ENCODE measurements around the gene TMEM144. TPM values are rescaled to one million over a fixed set of nuclear protein-coding genes. Genes with fewer than 3 reads are reported as not detected.

TMEM144 gene
- total and polyA plus RNA-seq, 7 donors: 0.53 to 1.9 (median 1.0) TPM

GRCh38 chr4:158229768-158230167 lies 19.5 kb downstream of the TMEM144 start:
- no peak for TF ChIP-seq CTCF (IDR thresholded peaks at IDR 0.05)
- no peak overlapping the region for H3K4me3 ChIP-seq
- H3K4me1 ChIP-seq: no peaks in the 10 kb centered on the region
- H3K9me3 ChIP-seq: no peaks in the 10 kb centered on the region
- no peak for DNase-seq
- WGBS, 3 donors: 63 to 73% (median 70%) methylated on average over 5 of the region's 5 CpGs
- ATAC-seq: no peak
- no peaks in the 10 kb centered on the region for H3K36me3 ChIP-seq (ENCODE audit: insufficient read depth in 1 of 2, low read depth in 1 of 2)
- no peaks in the 10 kb centered on the region for H3K27me3 ChIP-seq (ENCODE audit: insufficient read depth in 3 of 3, low read length in 2 of 3)
- intact Hi-C loops (cut with DNase I): no loop called here
- H3K27ac ChIP-seq: no peak overlapping the region

- no peak for TF ChIP-seq CTCF (IDR thresholded peaks at IDR 0.05)
- Histone ChIP-seq H3K36me3 (ENCODE audit: insufficient read depth in 1 of 2, low read depth in 1 of 2) (no peaks in the 10 kb centered on the region), H3K9me3 (no peaks in the 10 kb centered on the region), H3K4me3 (no peak overlapping the region), H3K4me1 (no peaks in the 10 kb centered on the region), H3K27me3 (ENCODE audit: insufficient read depth in 3 of 3, low read length in 2 of 3) (no peaks in the 10 kb centered on the region), H3K27ac (no peak overlapping the region)
- no peak for DNase-seq
- intact Hi-C loops (cut with DNase I): no loop called here
- WGBS, 3 donors: 92 to 96% (median 94%) methylated on average over 4 of the region's 4 CpGs
- no peak for ATAC-seq
Measured at GRCh38 chr4:158234671-158235070, 24.4 kb downstream of the TMEM144 start.

- H3K4me1 ChIP-seq: no peaks in the 10 kb centered on the region
- TF ChIP-seq CTCF (IDR thresholded peaks at IDR 0.05): no peak
- no peaks in the 10 kb centered on the region for H3K36me3 ChIP-seq (ENCODE audit: insufficient read depth in 1 of 2, low read depth in 1 of 2)
- H3K27ac ChIP-seq: no peak overlapping the region
- 51 to 69% (median 52%) methylated on average over 9 of the region's 9 CpGs for WGBS, 3 donors
- H3K27me3 ChIP-seq (ENCODE audit: insufficient read depth in 3 of 3, low read length in 2 of 3): no peaks in the 10 kb centered on the region
- intact Hi-C loops (cut with DNase I): no loop called here
- no peak for ATAC-seq
- no peaks in the 10 kb centered on the region for H3K9me3 ChIP-seq
- no peak overlapping the region for H3K4me3 ChIP-seq
- no peak for DNase-seq
Measured at GRCh38 chr4:158236304-158237030, 26.2 kb downstream of the TMEM144 start.

- ATAC-seq: no peak
- Histone ChIP-seq H3K4me3 (no peak overlapping the region), H3K27ac (no peak overlapping the region), H3K4me1 (no peaks in the 10 kb centered on the region), H3K36me3 (ENCODE audit: insufficient read depth in 1 of 2, low read depth in 1 of 2) (no peaks in the 10 kb centered on the region), H3K27me3 (ENCODE audit: insufficient read depth in 3 of 3, low read length in 2 of 3) (no peaks in the 10 kb centered on the region), H3K9me3 (no peaks in the 10 kb centered on the region)
- no peak for DNase-seq
- intact Hi-C loops (cut with DNase I): no loop called here
- TF ChIP-seq CTCF (IDR thresholded peaks at IDR 0.05): no peak
- 90 to 93% (median 91%) methylated on average over 1 of the region's 1 CpG for WGBS, 3 donors
Measured at GRCh38 chr4:158238575-158238974, 28.3 kb downstream of the TMEM144 start.

GRCh38 chr4:158239196-158239595 lies 28.9 kb downstream of the TMEM144 start:
- DNase-seq (no peak), ATAC-seq (no peak)
- H3K27ac ChIP-seq: no peak overlapping the region
- H3K4me1 ChIP-seq: no peaks in the 10 kb centered on the region
- 77 to 81% (median 78%) methylated on average over 2 of the region's 2 CpGs for WGBS, 3 donors
- no peak overlapping the region for H3K4me3 ChIP-seq
- TF ChIP-seq CTCF (IDR thresholded peaks at IDR 0.05): no peak
- intact Hi-C loops (cut with DNase I): no loop called here
- no peaks in the 10 kb centered on the region for H3K9me3 ChIP-seq
- no peaks in the 10 kb centered on the region for H3K36me3 ChIP-seq (ENCODE audit: insufficient read depth in 1 of 2, low read depth in 1 of 2)
- no peaks in the 10 kb centered on the region for H3K27me3 ChIP-seq (ENCODE audit: insufficient read depth in 3 of 3, low read length in 2 of 3)

Data from psoas muscle (tissue), 8 donors.